CD4-positive, alpha-beta T cell treated with Interleukin-10 for 1 hour (primary cell): ENCODE data around the gene CD200.
"Not testable (repeated sequence)": the region's sequence is repeated elsewhere in the genome, so short reads cannot be mapped to it uniquely, and the experiment has no call there.

Experiments used
- DNase-seq: peaks from one replicate; pipeline ENCODE4 v3.0.0-alpha.2; 2020

The CD200 gene

GRCh38 chr3:112391648-112392047 lies 58.7 kb downstream of the CD200 start:
- no peak for DNase-seq

DNA sequence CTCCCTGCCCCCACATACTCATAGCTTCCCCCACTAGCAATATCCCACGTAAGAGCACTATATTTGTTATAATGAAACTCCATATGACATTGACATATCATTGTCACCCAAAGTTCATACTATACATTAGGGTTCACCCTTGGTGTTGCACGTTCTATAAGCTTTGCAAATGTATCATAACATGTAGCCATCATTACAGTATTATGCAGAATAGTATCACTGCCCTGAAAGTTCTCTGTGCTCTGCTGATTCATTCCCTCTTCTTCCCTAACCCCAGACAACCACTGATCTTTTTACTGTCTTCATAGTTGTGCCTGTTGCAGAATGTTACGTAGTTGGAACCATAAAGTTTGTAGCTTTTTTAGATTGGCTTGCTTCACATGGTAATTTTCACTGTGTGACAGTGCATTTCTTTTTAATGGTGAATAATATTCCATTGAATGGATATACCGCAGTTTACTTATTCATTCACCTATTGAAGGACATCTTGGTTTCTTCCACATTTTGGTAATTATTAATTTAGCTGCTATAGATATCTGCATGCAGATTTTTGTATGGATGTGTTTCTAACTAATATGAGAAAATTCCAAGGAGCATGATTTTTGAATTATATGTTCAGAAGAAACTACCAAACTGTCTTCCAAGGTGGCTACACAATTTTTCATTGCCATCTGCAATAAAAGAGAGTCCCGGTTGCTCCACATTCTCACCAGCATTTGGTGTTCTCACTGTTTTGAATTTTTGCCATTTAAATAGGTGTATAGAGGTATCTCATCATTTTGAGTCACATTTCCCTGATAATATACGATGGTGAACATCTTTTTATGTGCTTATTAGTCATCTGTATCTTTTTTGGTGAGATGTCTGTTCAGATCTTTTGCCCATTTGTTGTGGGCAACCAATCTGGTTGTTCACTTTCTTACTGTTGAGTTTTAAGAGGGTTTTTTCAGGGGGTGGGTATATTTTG lies 59.7 kb downstream of the CD200 start:
- no peak for DNase-seq

GRCh38 chr3:112393360-112393728 lies 60.4 kb downstream of the CD200 start:
- no peak for DNase-seq

DNA sequence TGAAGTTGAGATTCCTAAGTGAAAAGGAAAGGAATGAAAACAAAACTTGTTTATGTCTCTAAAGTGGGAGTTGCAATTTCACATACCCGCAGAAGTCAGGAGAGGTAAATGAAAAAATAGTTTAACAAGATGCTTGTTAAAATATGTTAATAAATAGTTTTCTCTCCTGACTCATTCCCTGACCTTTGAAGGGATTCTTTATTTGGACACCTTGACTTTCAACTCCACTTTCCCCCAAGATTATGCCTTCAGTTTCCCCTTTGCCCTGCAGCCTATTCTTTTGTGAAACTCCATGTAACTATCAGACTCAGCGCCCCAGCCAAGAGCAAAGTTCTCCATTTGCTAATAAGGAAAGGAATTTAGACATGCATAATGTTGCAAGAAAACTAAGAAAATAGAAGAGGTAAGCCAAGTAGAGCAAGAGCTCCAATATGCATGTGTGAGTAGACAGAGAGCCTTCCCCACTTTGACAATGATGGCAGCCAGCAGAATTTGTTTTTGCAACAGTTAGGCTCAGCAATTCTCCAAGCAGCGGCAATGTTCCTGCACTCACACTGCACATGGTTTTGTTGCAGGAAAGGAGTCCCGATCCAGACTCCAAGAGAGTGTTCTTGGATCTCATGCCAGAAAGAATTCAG lies 61.2 kb downstream of the CD200 start:
- no peak for DNase-seq

- DNase-seq = no peak
Observed at GRCh38 chr3:112395181-112395895, 62.4 kb downstream of the CD200 start.

GRCh38 chr3:112395896-112396290 lies 62.9 kb downstream of the CD200 start:
- no peak for DNase-seq

DNA sequence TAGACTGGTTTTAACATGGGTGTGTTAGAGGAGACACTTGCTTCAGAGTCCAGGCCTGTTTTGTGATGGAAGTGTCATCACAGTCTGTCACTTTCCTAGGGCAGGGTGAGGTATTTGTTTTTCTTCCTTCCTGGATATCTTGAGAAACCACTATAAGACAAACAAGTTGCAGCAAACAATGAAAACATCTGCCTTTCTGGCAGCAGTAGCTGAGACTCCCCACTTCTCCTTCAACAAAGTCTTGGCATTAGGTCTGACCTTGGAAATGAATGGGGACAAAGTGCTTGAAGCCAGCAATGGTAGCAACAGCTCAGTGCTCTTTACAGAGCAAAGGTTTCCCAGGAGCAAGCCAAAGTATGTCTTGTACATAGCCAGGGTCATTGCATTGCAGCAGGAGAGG lies 64.6 kb downstream of the CD200 start:
- no peak for DNase-seq

- DNase-seq = no peak
Observed at GRCh38 chr3:112399064-112399463, 66.1 kb downstream of the CD200 start.

DNA sequence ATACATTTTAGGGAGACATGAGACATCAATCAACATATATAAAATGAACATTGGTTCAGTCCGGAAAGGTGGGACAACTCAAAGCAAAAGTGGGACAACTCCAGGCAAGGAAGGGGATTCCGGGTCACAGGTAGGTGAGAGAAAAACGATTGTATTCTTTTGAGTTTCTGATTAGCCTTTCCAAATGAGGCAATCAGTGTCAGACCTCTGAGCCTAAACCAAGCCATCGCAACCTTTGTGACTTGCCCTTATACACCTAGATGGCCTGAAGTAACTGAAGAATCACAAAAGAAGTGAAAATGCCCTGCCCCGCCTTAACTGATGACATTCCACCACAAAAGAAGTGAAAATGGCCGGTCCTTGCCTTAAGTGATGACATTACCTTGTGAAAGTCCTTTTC lies 66.6 kb downstream of the CD200 start:
- DNase-seq = not testable (repeated sequence)

DNA sequence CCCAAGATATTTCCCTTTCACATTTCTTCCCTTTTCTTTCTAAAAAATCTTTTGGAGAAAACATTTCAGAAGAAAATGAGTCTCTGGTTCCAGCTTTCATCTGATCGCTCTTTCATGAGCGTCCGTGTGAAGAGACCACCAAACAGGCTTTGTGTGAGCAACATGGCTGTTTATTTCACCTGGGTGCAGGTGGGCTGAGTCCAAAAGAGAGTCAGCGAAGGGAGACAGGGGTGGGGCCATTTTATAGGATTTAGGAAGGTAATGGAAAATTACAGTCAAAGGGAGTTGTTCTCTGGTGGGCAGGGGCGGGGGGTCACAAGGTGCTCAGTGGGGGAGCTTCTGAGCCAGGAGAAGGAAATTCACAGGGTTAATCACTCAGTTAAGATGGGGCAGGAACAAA lies 67.4 kb downstream of the CD200 start:
- DNase-seq = not testable (repeated sequence)

GRCh38 chr3:112401617-112402016 lies 68.7 kb downstream of the CD200 start:
- DNase-seq = no peak

- DNase-seq = no peak
Observed at GRCh38 chr3:112403103-112403502, 70.1 kb downstream of the CD200 start.

DNA sequence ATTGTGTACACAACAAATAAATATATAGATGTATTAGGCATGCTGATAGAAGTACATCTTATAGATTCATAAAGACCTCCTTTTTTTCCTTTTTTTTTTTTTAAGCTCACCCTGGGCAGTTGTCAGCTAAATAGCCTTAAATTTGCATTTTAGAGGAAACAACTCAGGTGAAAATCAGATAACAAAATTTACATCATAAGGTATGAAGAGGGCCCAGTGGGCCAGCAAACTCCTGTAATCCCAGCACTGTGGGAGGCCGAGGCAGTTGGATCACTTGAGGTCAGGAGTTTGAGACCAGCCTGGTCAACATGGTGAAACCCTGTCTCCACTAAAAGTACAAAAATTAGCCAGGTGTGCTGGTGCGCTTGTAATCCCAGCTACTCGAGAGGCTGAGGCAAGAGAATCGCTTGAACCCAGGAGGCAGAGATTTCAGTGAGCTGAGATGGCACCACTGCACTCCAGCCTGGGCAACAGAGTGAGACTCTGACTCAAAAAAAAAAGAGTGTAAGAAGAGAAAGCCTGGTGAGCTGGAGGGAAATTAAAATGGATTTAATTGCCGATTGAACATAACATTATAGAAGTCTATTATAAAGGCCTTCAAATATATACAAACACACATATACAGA lies 72.1 kb downstream of the CD200 start:
- not testable (repeated sequence) for DNase-seq

- DNase-seq = no peak
Observed at GRCh38 chr3:112405845-112406244, 72.9 kb downstream of the CD200 start.

- no peak for DNase-seq
Observed at GRCh38 chr3:112407214-112407887, 74.4 kb downstream of the CD200 start.

GRCh38 chr3:112407888-112408702 lies 75.1 kb downstream of the CD200 start:
- DNase-seq = no peak

- DNase-seq = no peak
Observed at GRCh38 chr3:112409041-112409440, 76.1 kb downstream of the CD200 start.

- no peak for DNase-seq
Observed at GRCh38 chr3:112411425-112411824, 78.5 kb downstream of the CD200 start.
